Ovary (tissue), 3 donors: ENCODE measurements around the gene SREK1IP1.

Experiments
- EP300 ChIP-seq: sonication (generic); formaldehyde crosslinking; IDR thresholded peaks from one replicate; pipeline ENCODE4 v1.6.1; 2017; ENCODE audit warnings: antibody characterized with exemption
- POLR2A ChIP-seq: fragments of 450-650 bp; IDR thresholded peaks from one replicate; pipeline ENCODE4 v1.6.1; 2017; ENCODE audit warnings: antibody characterized with exemption, mild to moderate bottlenecking, moderate library complexity
- TF ChIP-seq, protein P1 (sequence below), 3 donors: fragments of 450-650 bp in 2 of 3; fragments of 200-600 bp in 1 of 3; IDR thresholded peaks; one replicate each; pipeline versions ENCODE4 v1.5.1 to v1.8.0; 2016 to 2022; ENCODE audit warnings: antibody characterized with exemption in 3 of 3, mild to moderate bottlenecking in 1 of 3
- donor health status: DM: no; HTN: no; CAD: no.

- TF ChIP-seq, protein P1, sequence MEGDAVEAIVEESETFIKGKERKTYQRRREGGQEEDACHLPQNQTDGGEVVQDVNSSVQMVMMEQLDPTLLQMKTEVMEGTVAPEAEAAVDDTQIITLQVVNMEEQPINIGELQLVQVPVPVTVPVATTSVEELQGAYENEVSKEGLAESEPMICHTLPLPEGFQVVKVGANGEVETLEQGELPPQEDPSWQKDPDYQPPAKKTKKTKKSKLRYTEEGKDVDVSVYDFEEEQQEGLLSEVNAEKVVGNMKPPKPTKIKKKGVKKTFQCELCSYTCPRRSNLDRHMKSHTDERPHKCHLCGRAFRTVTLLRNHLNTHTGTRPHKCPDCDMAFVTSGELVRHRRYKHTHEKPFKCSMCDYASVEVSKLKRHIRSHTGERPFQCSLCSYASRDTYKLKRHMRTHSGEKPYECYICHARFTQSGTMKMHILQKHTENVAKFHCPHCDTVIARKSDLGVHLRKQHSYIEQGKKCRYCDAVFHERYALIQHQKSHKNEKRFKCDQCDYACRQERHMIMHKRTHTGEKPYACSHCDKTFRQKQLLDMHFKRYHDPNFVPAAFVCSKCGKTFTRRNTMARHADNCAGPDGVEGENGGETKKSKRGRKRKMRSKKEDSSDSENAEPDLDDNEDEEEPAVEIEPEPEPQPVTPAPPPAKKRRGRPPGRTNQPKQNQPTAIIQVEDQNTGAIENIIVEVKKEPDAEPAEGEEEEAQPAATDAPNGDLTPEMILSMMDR (IDR thresholded peaks at IDR 0.05): no peak
- TF ChIP-seq EP300 (no peak), POLR2A (no peak)
Measured at GRCh38 chr5:64818245-64818644, 49.8 kb upstream of the SREK1IP1 start.
